IPS DF 4.7 (cell line): ENCODE data around the gene SLC41A2.
"Not testable (repeated sequence)": the region's sequence is repeated elsewhere in the genome, so short reads cannot be mapped to it uniquely, and the experiment has no call there.

Experiments
- DNase-seq: peaks from one replicate; pipeline ENCODE4 v3.0.0-alpha.2; 2013; ENCODE audit warnings: low spot score; ENCODE audit errors: extremely low read depth

The SLC41A2 gene

GRCh38 chr12:104958001-104958804 lies at the start of gene SLC41A2:
TSS of gene SLC41A2 (minus strand) at chr12:104958290. CDS start at chr12:104928527, 29,763 bp downstream.
- DNase-seq, result peak; percentile 33

- no peak for DNase-seq
Observed at GRCh38 chr12:105001476-105001875, 43.4 kb upstream of the SLC41A2 start.

GRCh38 chr12:104999347-104999685 lies 41.2 kb upstream of the SLC41A2 start:
- no peak for DNase-seq

- no peak for DNase-seq
Observed at GRCh38 chr12:104998423-104999346, 40.6 kb upstream of the SLC41A2 start.

GRCh38 chr12:104997541-104997940 lies 39.5 kb upstream of the SLC41A2 start:
- DNase-seq, result no peak

- no peak for DNase-seq
Observed at GRCh38 chr12:104994336-104994735, 36.2 kb upstream of the SLC41A2 start.

GRCh38 chr12:104991565-104992128 lies 33.6 kb upstream of the SLC41A2 start:
- no peak for DNase-seq

GRCh38 chr12:104990950-104991349 lies 32.9 kb upstream of the SLC41A2 start:
- DNase-seq, result no peak

- DNase-seq, result peak; percentile 68
Observed at GRCh38 chr12:104986022-104986941, 28.2 kb upstream of the SLC41A2 start, which contains the start of gene NOPCHAP1. TSS of gene NOPCHAP1 (plus strand) at chr12:104986316. CDS start at chr12:104986353, 37 bp downstream.

- no peak for DNase-seq
Observed at GRCh38 chr12:104985206-104985605, 27.1 kb upstream of the SLC41A2 start.

GRCh38 chr12:104977688-104978087 lies 19.6 kb upstream of the SLC41A2 start:
- DNase-seq, result not testable (repeated sequence)

GRCh38 chr12:104976703-104977102 lies 18.6 kb upstream of the SLC41A2 start:
- no peak for DNase-seq

- no peak for DNase-seq
Observed at GRCh38 chr12:104975587-104976343, 17.7 kb upstream of the SLC41A2 start.

GRCh38 chr12:104974626-104975290 lies 16.7 kb upstream of the SLC41A2 start:
- no peak for DNase-seq

- no peak for DNase-seq
Observed at GRCh38 chr12:104973250-104973649, 15.2 kb upstream of the SLC41A2 start.

- no peak for DNase-seq
Observed at GRCh38 chr12:104971306-104971705, 13.2 kb upstream of the SLC41A2 start.

GRCh38 chr12:104969343-104969742 lies 11.3 kb upstream of the SLC41A2 start:
- no peak for DNase-seq

- DNase-seq, result no peak
Observed at GRCh38 chr12:104966677-104967076, 8.6 kb upstream of the SLC41A2 start.

- DNase-seq, result no peak
Observed at GRCh38 chr12:104964856-104965205, 6.7 kb upstream of the SLC41A2 start.
